SK-N-SH treated with all-trans-retinoic acid at 6 μM for 48 hours (cell line): ENCODE data around the gene SLC44A3.

Source experiments
- ATAC-seq: fragments of 200-7000 bp; cut with Tn5 transposase; 3 replicates; pipeline ENCODE4 v1.9.1; 2020; ENCODE audit warnings: mild to moderate bottlenecking, moderate library complexity
- BACH2 ChIP-seq: fragments of 250-450 bp; sonication (Bioruptor Pico); IDR thresholded peaks from 2 replicates; pipeline ENCODE4 v1.9.0; 2021; ENCODE audit warnings: mild to moderate bottlenecking, borderline replicate concordance
- CREB5 ChIP-seq: fragments of 250-450 bp; sonication (Bioruptor Pico); IDR thresholded peaks from 2 replicates; pipeline ENCODE4 v1.5.1; 2020; ENCODE audit warnings: low read depth, mild to moderate bottlenecking, moderate library complexity
- CSDC2 ChIP-seq: fragments of 250-450 bp; sonication (Bioruptor Pico); IDR thresholded peaks from 2 replicates; pipeline ENCODE4 v1.5.0; 2020; ENCODE audit warnings: mild to moderate bottlenecking, moderate library complexity
- CSRNP3 ChIP-seq: fragments of 250-450 bp; sonication (Bioruptor Pico); IDR thresholded peaks from 2 replicates; pipeline ENCODE4 v1.5.1; 2021; ENCODE audit warnings: mild to moderate bottlenecking, moderate library complexity
- ESRRG ChIP-seq: fragments of 250-450 bp; sonication (Bioruptor Pico); IDR thresholded peaks from 2 replicates; pipeline ENCODE4 v1.6.1; 2021; ENCODE audit warnings: mild to moderate bottlenecking
- GLIS3 ChIP-seq: fragments of 250-450 bp; sonication (Bioruptor Pico); IDR thresholded peaks from 2 replicates; pipeline ENCODE4 v1.5.0; 2020; ENCODE audit warnings: mild to moderate bottlenecking, moderate library complexity
- ISL1 ChIP-seq: fragments of 250-450 bp; sonication (Bioruptor Pico); IDR thresholded peaks from 2 replicates; pipeline ENCODE4 v2.1.2; 2022; ENCODE audit warnings: mild to moderate bottlenecking, moderate library complexity
- OSR1 ChIP-seq: fragments of 250-450 bp; sonication (Bioruptor Pico); IDR thresholded peaks from 2 replicates; pipeline ENCODE4 v1.8.0; 2022; ENCODE audit warnings: moderate library complexity, mild to moderate bottlenecking, inconsistent platforms
- PATZ1 ChIP-seq: fragments of 250-450 bp; sonication (Bioruptor Pico); IDR thresholded peaks from 2 replicates; pipeline ENCODE4 v1.8.0; 2020; ENCODE audit warnings: mild to moderate bottlenecking, moderate library complexity, borderline replicate concordance
- POU6F1 ChIP-seq: fragments of 250-450 bp; sonication (Bioruptor Pico); IDR thresholded peaks from 2 replicates; pipeline ENCODE4 v1.8.0; 2021; ENCODE audit warnings: low read depth, mild to moderate bottlenecking, moderate library complexity, borderline replicate concordance
- PPARA ChIP-seq: fragments of 250-450 bp; sonication (Bioruptor Pico); IDR thresholded peaks from 2 replicates; pipeline ENCODE4 v1.5.0; 2020; ENCODE audit warnings: mild to moderate bottlenecking, borderline replicate concordance
- RARB ChIP-seq: fragments of 250-450 bp; sonication (Bioruptor Pico); IDR thresholded peaks from 2 replicates; pipeline ENCODE4 v1.8.0; 2021; ENCODE audit warnings: mild to moderate bottlenecking, moderate library complexity
- SNAI2 ChIP-seq: fragments of 250-450 bp; sonication (Bioruptor Pico); IDR thresholded peaks from 2 replicates; pipeline ENCODE4 v1.5.0; 2020; ENCODE audit warnings: mild to moderate bottlenecking, moderate library complexity
- TCF4 ChIP-seq: fragments of 250-450 bp; sonication (Bioruptor Pico); IDR thresholded peaks from 2 replicates; pipeline ENCODE4 v1.8.0; 2021; ENCODE audit warnings: mild to moderate bottlenecking, moderate library complexity, borderline replicate concordance
- TOX ChIP-seq: fragments of 250-450 bp; sonication (Bioruptor Pico); IDR thresholded peaks from 2 replicates; pipeline ENCODE4 v1.8.0; 2021; ENCODE audit warnings: mild to moderate bottlenecking, moderate library complexity, borderline replicate concordance
- TSHZ2 ChIP-seq: fragments of 250-450 bp; sonication (Bioruptor Pico); IDR thresholded peaks from 2 replicates; pipeline ENCODE4 v1.5.0; 2020; ENCODE audit warnings: mild to moderate bottlenecking, moderate library complexity
- ZC3H10 ChIP-seq: fragments of 250-450 bp; sonication (Bioruptor Pico); IDR thresholded peaks from 2 replicates; pipeline ENCODE4 v1.5.1; 2021; ENCODE audit warnings: mild to moderate bottlenecking, moderate library complexity
- ZFP3 ChIP-seq: fragments of 250-450 bp; sonication (Bioruptor Pico); IDR thresholded peaks from 2 replicates; pipeline ENCODE4 v1.5.0; 2020; ENCODE audit warnings: mild to moderate bottlenecking, moderate library complexity
- ZFP30 ChIP-seq: fragments of 450-650 bp; formaldehyde crosslinking; IDR thresholded peaks from 2 replicates; pipeline ENCODE4 v1.5.0; 2022; ENCODE audit warnings: mild to moderate bottlenecking, moderate library complexity
- ZNF565 ChIP-seq: fragments of 450-650 bp; formaldehyde crosslinking; conservative IDR thresholded peaks from 2 replicates; pipeline ENCODE4 v1.5.0; 2020; ENCODE audit warnings: low read depth, mild to moderate bottlenecking, moderate library complexity
- ZNF70 ChIP-seq: fragments of 450-650 bp; formaldehyde crosslinking; IDR thresholded peaks from 2 replicates; pipeline ENCODE4 v1.5.0; 2020; ENCODE audit warnings: mild to moderate bottlenecking, moderate library complexity
- ZNF8 ChIP-seq: fragments of 450-650 bp; formaldehyde crosslinking; IDR thresholded peaks from 2 replicates; pipeline ENCODE4 v1.5.0; 2020; ENCODE audit warnings: mild to moderate bottlenecking, moderate library complexity

The SLC44A3 gene

GRCh38 chr1:94773296-94773809 lies 46.8 kb upstream of the SLC44A3 start:
- TF ChIP-seq POU6F1 (CRISPR knock-in tag), result no peak
- no peak for TF ChIP-seq SNAI2 (CRISPR knock-in tag)
- no peak for TF ChIP-seq ZFP3 (CRISPR knock-in tag)
- TF ChIP-seq ZNF70, result no peak
- TF ChIP-seq TCF4 (CRISPR knock-in tag), result no peak
- no peak for TF ChIP-seq CREB5 (CRISPR knock-in tag)
- TF ChIP-seq CSDC2 (CRISPR knock-in tag), result no peak
- no peak for TF ChIP-seq OSR1 (CRISPR knock-in tag)
- TF ChIP-seq PPARA, result no peak
- TF ChIP-seq PATZ1 (CRISPR knock-in tag), result no peak
- TF ChIP-seq ZC3H10, result no peak
- no peak for TF ChIP-seq GLIS3 (CRISPR knock-in tag)
- TF ChIP-seq RARB (CRISPR knock-in tag), result no peak
- TF ChIP-seq ISL1 (CRISPR knock-in tag), result no peak
- TF ChIP-seq ZNF565 (CRISPR knock-in tag), result no peak
- no peak for TF ChIP-seq ESRRG (CRISPR knock-in tag)
- TF ChIP-seq BACH2 (CRISPR knock-in tag), result no peak
- TF ChIP-seq ZNF8 (CRISPR knock-in tag), result no peak
- no peak for TF ChIP-seq TSHZ2 (CRISPR knock-in tag)
- no peak for TF ChIP-seq ZFP30 (CRISPR knock-in tag)
- no peak for ATAC-seq

- TF ChIP-seq TSHZ2 (CRISPR knock-in tag), result no peak
- ATAC-seq, result peak; percentile 55; the same call in 2 of the 3 replicates
Measured at GRCh38 chr1:94773931-94774422, 46.2 kb upstream of the SLC44A3 start.

- no peak for ATAC-seq
- TF ChIP-seq TCF4 (CRISPR knock-in tag), result no peak
- no peak for TF ChIP-seq CSRNP3 (CRISPR knock-in tag)
- no peak for TF ChIP-seq BACH2 (CRISPR knock-in tag)
- TF ChIP-seq ZNF8 (CRISPR knock-in tag), result no peak
- no peak for TF ChIP-seq CREB5 (CRISPR knock-in tag)
- TF ChIP-seq RARB (CRISPR knock-in tag), result no peak
- no peak for TF ChIP-seq ISL1 (CRISPR knock-in tag)
- TF ChIP-seq TOX (CRISPR knock-in tag), result no peak
- no peak for TF ChIP-seq ZNF70
- TF ChIP-seq ESRRG (CRISPR knock-in tag), result no peak
Measured at GRCh38 chr1:94776474-94776873, 43.7 kb upstream of the SLC44A3 start.
